SK-N-MC (cell line): ENCODE results near the gene SAFB2.

Experiments used
- EZH2 ChIP-seq: fragments of 200-600 bp; sonication (generic); IDR thresholded peaks from one replicate; pipeline ENCODE4 v1.6.1; 2017; ENCODE audit warnings: antibody characterized with exemption
- POLR2AphosphoS5 ChIP-seq: IDR thresholded peaks from 2 replicates; pipeline ENCODE4 v1.6.1; 2012; ENCODE audit warnings: mild to moderate bottlenecking, low read depth, low read length, borderline replicate concordance

DNA sequence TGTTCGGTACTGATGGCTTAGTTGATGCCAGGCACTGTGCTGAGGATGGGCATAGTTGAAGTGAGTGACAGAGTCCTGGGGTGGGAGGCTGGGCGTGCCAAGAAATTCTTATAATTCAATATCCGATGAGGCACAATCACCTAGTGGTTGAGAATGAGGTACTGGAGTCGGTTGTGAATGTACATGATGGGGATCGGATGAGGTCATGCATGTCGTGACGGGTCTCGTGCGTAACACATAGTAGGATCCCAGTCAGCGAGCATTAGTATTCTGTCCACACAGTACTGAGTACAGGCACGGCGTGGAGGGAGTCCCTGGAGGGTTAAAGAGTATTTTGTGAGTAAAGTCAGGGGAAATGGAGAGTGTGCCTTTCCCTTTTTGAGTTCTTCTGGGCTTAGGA lies 3.1 kb upstream of the SAFB2 start:
- TF ChIP-seq EZH2 = no peak
- TF ChIP-seq POLR2AphosphoS5 = no peak
